Left forelimb (tissue), 1 donor: Measurements from ENCODE around the gene DSCAML1.

ENCODE experiments used
- DNase-seq: peaks from one replicate; pipeline ENCODE4 v3.0.0-alpha.2; 2018; ENCODE audit warnings: low spot score

Gene DSCAML1

DNA sequence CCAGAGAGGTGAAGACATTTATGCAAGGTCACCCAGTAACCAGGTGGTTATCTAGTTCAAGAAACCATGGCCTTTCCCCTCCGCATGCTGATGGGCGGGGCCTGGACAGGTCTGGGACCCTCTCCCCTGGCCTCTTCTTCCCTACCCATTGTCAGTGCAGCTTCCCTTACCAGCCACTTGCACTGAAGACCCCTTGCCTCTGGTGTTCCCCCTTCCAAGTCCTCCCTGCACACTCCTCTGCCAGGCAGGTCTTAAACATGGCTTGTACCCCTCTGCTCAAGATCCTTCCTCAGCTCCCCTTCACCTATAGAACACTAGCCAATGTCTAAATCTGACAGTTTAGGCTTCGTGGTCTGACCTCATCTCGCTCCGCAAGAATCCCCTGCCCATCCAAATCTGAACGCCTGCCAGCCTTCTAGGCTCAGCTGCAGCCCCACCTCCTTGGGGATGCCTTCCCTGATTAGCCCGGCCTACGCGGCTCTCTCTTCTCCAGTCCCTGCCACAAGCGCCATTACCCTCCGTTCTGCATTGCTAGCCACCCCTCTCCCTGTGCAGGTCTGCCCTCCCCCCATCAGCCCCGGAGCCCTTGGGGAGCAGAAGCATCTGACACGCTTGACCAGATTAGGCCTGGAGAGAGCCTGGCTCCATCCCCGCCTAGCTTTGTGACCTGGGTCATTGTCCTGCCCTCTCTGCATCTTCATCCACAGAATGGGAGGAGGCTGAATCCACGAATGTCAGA lies 213.8 kb downstream of the DSCAML1 start:
- DNase-seq: no peak

DNA sequence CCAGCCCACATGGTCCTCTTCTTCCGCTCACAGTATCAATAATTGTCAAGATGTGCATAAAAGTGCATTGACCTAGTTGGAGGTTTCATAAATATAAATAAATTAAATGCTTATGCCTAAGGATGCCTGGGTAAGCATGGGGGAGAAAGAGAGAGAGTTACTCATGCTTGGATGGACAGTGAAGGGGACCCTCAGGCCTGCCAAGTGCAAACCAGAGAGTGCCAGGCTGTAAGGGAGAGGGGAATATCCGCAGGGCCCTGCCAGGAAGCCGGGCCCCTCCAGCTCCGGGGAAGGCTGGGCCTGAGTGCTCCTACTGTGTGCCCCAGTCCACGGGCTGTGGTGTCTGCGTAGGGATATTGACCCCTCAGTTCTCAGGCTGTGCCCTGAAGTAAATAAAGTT lies 214.6 kb downstream of the DSCAML1 start:
- no peak for DNase-seq

DNA sequence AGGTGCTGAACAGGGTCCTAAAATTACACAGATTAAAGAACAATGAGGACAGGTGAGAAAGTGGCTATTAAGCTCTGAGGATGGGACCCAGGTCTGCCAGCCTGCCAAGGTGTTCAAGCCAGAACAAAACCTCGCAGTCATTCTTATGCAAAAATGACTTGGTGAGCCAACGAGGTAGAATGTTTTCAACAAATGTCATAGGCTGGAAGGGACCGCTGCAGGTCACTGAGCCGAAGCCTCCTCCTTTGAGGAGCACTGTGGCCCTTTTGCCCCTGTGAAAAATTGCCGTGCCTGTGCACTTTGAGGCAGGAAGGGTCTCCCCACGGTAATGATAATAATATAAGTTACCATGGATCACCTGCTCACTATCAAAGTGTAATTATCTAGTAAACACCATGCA lies 216.2 kb downstream of the DSCAML1 start:
- DNase-seq: no peak

DNA sequence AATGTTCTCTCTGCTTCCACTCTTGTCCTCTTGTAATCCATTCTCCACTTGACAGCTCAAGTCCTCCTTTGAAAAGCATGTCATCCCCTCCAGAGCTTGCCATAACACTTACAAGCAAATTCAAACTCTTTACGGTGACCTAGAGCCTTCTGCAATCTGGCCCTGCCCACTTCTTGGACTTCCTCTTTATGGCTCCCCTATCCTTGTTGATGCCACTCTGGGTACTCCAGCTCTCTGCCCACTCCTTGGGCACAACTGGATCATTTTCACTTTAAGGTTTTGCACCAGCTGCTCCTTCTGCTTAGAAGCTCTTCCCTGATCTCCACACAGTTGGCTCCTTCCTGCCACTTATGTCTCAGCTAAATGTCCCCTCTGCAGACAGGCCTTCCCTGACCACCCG lies 217.9 kb downstream of the DSCAML1 start:
- DNase-seq: no peak

DNA sequence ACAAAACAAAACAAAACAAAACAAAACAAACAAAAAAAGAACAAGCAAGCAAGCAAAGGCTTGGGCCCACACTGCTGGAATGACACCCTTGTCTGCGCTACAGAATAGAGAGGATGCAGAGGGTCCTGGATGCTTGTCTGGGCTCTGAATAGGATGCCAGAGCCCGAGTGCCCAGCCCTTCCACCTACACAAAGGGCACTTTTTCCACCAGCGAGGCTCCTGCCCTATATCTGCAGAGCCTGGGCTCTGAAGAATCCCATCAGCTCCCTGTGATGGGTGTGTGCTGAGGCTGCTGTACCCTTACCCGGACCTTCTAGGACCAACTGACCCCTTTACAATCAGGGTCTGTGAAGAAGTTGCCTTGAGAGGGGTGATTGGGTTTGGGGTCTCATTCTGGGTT lies 221.2 kb downstream of the DSCAML1 start:
- no peak for DNase-seq

DNA sequence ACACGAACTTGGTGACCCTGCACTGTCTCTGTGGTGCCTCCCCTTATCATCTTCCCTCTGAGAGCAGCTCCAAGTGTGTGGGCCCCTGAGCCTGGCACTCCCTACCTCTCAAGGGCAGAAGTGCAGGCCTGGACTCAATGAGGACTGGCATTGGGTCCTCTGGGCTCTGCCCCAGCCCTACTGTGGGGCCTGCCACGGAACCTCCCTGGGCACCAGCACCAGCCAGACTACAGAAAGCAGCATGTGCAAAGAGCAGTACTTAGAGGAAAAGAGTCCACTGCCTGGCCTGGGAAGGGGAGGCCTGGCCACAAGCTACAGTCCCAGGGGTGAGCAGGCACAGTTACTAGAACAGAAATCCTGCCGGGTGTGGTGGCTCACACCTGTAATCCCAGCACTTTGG lies 222.5 kb downstream of the DSCAML1 start:
- no peak for DNase-seq

DNA sequence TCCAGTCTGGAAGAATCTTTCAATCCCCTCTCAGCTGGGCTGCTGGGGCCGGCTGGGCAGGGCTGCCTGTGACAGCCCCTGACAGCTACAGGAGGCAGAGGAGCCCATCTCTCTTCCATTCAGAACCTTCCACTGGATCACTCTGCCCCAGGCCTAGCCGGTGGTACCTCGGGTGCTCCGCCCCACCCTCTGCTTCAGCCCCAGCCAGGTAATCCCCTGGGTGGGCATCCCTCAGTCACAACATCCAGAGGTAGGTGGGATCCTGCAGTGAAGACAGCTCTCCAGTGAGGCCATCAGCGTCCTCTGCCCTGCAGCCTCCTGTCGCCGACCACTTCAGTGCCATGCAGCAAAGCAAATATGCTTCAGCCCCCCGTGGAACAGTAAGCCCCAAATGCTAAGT lies 223.7 kb downstream of the DSCAML1 start:
- no peak for DNase-seq

DNA sequence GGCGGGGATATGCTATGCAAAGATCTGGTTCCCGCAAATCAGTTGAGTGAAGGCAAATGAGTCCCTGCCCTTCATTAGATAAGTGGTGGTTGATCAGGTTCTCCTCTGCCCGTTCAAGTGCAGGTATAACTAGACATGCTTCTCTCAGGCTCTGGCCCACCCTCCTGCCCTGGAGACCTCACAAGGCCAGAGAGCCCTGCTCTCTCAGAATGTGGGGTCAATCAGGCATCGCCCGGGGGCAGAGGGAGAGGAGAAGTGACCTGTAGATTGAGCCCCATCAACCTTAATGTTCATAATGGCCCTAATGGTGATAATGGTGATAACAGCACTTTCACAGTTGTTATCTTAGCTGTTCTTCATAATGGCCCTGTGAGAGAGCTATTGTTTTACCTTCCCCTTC lies 224.3 kb downstream of the DSCAML1 start:
- no peak for DNase-seq

DNA sequence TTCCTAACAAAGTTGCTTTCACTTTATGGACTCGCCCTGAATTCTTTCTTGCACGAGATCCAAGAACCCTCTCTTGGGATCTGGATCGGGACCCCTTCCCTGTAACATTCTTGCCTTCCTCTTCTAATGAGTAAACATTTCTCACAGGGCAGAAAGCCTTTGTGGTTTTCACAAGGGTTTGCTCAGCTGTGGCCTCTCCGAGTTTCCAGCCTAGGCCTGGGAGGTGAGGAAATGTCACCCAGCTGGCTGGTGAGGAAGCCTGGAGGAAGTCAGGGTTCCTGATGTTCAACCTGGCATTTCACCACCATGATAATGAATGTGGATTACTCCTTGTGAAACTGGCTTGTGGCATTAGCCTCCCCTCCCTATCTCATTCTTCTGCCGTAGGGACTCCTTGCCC lies 224.9 kb downstream of the DSCAML1 start:
- no peak for DNase-seq

DNA sequence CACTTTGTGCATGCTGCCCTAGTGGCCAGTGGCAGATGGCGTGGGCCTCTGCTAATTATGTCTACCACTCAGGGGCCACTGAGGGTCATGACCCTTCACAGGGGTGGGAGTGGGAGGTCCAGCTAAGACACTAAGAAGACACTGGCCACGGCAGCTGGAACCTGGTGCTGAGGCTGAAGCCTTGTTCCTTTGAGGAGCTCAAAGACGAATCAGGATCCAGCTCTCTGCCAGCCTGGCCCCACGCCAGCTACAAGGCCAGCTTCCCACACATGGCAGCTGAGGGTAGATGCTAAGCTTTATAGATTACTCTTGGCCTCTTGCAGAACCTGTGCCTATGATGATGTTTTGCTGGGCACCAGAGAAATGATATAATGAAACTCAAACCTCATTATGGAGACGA lies 226.3 kb downstream of the DSCAML1 start:
- no peak for DNase-seq

DNA sequence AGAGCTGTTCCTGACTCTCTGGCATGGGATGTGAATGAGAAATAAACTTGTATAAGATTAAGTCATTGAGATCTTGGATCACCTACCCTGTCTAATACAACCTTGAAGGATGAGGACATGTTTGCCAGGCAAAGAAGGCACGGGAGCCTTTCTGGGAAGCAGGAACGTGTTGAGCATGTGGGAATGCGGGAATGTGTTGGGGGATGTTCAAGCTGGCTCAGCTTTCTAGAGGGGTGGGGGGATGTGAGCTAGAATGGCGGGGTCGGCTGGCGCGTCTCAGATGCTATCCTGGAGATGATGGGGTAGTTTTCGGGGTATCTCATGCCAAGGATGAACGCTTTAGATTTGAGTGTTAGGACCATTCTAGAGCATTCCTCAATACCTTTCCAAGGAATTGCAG lies 227.1 kb downstream of the DSCAML1 start:
- DNase-seq: no peak

DNA sequence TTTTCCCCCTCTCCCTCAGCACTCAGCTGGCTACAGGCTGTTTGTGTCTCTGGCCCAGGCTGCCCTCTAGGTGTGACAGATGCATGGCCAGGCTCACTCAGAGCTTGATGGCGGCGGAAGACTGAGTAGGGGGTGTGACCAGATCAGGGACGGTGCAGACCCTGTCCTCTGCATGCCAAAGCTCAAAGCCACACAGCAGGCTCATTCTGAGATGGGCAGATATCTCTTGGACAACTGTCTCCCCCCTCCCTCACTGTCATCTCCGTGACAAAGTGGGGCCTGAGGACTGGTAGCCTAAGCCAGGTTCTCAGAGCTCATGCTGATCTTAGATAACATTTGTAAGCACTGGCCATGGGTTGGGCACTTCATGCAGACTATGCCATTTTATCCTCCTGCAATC lies 231.3 kb downstream of the DSCAML1 start:
- DNase-seq: no peak

DNA sequence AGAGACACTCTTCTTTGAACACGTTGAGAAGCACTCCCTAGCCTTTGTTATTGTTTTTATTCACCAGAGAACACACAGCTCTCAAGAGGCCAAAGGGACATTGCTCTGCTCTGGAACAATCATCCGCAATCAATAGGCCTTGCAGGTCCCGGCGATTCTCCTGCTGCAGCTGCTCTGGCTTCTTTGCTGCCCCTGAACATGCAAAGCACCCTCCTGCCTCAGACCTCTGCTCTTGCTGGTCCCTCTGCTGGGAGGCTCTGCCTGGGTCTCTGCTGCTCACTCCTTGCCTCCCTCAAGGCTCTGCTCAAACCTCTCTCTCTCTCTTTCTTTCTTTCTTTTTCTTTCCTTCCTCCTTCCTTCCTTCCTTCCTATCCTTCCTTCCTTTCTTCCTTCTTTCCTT lies 232.7 kb downstream of the DSCAML1 start:
- DNase-seq: no peak

DNA sequence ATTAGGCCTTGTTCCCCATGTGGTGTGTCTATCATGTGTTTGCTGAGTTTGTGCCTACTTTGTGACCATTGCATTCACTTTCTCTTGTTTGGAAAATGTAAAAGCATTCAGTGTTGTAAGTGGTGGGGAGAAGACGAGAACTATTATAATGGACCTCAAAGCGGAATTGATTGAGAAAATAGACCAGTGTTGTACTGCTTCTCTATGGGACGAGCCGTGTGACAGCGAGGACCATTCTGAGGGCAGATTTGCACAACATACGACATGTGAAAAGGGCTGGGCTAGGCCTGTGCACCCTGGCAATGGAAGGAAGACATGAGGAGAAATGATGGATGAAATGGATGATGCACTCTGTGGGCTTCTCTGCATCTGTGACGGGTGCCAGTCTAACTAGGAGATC lies 233.5 kb downstream of the DSCAML1 start:
- DNase-seq: no peak

DNA sequence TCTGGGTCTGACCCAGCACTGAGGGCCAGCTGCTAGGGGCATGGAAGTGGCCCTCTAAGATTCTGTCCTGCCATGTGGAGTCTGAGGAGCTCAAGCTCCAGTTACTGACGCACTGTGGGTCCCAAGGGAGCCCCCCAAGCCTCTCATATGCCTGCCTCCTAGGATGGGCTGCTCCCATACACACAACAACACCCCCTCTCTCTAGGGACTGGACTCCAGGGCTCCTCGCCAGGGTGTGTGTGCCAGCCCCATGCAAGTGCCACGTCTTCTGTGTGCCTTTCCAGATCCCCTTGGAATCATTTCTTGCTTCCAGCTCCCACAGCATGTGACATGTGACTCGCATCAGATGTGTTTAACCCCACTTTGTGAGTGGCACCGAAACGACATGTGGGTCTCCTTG lies 234.9 kb downstream of the DSCAML1 start:
- DNase-seq: no peak

DNA sequence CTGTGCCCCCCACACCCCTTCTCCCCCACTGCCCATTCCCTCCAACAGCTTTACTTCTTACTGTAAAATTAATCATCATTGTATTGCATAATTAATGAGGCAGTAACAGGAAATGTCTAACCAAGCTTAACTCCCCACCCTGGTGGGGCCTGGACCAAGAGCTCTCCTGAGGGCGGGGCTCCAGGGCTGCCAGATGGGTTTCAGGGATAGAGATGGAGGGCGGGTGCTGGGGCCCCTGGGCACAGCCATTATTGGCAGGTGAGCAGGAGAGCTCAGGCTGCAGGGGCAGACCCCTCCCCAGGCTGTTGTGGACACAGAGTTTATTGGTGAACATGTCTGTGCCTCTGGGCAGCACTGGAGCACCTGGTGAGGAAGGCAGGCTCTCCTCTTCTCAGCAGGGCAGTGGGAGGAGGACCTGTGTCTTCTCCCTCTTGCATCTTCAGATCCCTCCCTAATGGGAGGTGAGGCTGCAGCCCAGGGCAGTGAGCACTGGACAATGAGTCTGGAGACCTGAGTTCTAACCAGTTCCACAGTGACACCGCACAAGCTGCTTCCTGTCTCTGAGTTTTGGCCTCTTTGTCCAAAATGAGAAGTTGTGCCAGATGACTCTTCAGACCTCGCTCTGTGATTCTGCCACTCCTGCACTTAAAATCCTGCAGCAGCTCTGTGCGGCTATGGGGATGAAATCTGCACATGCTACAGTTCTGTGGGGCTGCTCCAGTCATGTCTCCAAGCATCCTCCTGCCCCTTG lies 236.1 kb downstream of the DSCAML1 start:
- DNase-seq: no peak

DNA sequence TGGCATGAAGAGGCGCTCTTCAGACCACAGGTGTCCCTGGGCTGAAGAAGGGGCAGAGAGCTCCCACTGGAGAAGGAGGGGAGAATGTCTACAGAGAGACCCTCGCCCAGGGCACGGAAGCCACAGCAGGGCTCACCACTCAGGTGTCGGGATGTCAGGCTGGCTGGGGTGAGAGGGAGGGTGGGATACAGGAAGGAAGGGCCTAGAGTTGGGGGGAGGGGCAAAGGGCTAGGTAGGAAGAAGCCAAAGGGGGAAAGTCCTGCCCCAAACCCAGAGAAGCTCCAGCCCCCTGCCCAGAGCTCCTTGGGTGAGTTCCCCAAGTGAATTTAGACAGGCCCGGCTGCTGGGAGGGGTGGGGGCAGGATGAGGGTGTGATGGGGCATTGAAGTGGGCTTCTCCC lies 237.3 kb downstream of the DSCAML1 start:
- no peak for DNase-seq

DNA sequence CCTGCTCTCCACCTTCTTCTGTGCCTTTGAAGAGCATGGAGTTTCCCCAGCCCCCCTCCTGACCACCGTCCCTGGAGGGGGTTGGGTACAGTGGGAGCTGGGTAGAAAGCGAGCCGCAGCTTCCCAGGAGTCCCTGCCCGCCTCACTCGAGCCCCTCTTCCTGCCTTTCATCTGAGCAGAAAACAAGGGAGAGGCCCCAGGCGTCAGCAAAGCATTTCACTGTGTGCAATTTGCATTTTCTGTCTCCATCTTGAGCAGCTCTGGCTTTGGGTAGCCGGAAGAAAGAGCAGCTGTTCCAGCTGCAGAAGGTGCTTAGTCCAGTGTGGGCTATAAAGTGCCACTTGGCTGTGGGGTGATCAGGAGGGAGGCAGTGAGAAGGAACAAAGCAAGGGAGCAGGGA lies 239.7 kb downstream of the DSCAML1 start:
- no peak for DNase-seq

DNA sequence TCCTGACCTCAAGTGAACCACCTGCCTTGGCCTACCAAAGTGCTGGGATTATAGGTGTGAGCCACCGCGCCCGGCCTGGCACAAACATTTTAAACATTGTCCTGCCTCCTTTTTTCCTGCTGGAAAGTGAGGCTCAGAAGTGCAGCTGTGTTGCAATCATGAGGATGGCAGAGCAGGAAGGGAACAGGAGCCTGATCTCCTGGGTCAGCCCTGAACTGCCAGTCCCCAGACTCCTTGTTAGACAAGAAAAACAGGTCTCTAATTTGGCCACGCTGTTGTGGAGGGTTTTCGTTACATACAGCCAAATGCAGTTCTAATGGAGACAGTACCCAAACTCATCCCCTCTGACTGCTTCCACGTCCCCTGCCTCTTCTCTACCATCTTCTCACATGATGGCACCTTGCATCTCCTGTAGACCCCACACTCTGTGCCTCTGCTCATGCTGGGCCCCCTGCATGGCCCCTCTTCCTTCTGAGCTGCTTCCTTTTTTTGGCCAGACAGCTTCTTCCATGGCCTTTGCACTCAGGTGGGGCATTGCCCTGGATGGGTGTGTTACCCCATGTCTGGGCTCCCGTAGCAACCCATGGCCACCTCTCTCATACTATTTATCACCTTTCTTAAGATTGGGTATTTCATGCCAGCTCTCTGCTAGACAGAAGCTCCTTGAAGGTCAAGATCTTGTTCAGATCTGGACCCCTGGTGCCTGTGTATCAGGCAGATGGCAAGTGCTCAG lies 242.2 kb downstream of the DSCAML1 start:
- DNase-seq: no peak

DNA sequence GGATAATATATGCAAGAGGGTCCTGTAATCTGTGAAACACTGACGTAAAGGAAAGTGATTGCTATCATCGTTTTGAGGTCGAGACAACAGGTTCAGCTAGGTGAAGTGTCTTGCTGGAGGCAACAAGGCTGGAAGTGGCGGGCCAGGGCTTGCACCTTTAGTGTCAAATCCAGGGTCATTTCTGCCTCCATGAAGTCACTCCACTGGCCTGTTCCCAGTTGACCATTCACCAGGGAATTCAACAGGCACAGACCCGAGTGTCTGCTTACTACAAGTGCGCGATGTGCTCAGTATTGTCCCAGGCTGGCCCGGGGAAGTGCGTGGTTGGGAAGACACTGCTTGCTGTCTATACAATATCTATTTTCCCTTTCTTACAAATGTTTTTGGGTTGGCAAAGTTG lies 244.4 kb downstream of the DSCAML1 start:
- DNase-seq: no peak

DNA sequence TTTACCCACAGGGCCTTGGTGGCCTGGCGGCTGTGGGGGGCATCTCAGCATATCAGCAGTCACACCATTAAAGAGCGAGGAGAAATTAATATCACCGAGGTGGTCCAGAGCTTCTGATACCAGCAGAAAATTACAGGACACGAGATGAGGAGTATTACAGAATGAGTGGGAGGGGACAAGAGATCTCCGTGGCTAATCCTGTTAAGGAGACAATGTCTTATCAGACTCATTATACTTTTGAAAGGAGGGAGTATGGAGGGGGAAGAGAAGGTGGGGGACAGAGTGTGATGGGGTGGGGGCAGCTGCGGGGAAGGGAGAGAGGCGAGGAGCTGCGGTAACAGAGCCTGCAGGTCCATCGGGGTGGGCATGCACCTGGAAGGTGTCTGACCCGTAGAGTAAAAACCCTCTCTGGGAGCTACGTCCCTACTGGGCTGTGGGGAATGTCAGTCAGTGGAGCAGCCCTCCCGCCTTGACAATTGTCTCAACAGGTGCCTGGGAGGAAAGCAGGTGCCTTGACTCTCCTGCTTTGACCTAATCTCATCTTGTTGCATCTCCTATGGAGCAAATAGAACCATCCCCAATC lies 245.2 kb downstream of the DSCAML1 start:
- no peak for DNase-seq

DNA sequence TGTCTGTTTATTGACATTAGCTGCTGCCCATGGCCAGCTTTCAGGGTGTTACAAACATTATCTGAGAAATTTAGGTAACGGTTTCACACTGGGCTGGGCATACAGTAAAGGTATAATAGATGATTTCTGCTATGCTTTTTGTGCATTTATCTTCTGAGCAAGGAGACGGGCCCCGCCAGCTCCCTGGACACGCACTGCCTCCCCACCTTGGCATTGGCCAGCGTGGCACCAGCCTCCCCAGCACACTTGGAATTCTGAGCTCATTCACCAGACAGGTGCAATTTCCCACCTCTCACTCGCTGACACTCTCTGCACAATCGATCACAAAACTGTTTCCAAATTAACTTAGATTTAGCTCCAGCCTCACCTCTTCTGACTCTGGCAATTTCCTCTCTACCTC lies 246.6 kb downstream of the DSCAML1 start:
- DNase-seq: no peak

DNA sequence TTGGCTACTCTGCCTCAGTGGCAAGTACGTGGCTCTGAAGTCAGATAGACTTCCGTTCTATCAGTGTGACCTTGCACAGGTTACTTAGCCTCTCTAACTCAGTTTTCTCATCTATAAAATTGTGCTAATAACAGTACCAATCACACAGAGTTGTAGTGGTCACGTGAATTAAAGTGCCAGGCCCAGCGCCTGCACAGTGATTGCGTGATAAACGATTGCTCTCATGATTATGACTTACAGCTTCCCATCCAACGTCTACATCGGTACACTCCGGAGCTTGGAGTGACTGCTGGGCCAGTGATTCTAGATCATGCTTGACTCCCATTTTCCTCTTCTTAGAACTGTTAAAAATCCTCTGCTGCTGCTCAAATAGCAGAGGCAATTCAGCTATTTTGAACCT lies 247.6 kb downstream of the DSCAML1 start:
- no peak for DNase-seq
